Adrenal gland (tissue), 12 donors: Measurements from ENCODE around the gene GPR151. TPM values are rescaled to one million over a fixed set of nuclear protein-coding genes. Genes with fewer than 3 reads are reported as not detected.

Experiments
- DNase-seq, 7 donors: peaks; one replicate each; pipeline ENCODE4 v3.0.0-alpha.2; 2019 to 2020
- H3K27ac ChIP-seq, 5 donors: fragments of 200-600 bp; sonication (generic) in 4 of 5; 1 replicate in 3 of 5; 2 replicates in 2 of 5; pipeline versions ENCODE4 v1.5.1 to v1.8.0; 2016 to 2020; ENCODE audit warnings: mild to moderate bottlenecking in 1 of 5
- H3K27me3 ChIP-seq: fragments of 200-600 bp; 2 replicates; pipeline ENCODE4 v1.8.0; 2021
- H3K36me3 ChIP-seq, 2 donors: fragments of 200-600 bp; replicated peaks in 1 of 2; 1 replicate in 1 of 2; 2 replicates in 1 of 2; pipeline versions ENCODE4 v1.5.1 to v1.8.0; 2018 to 2022
- H3K4me1 ChIP-seq, 2 donors: fragments of 200-600 bp; replicated peaks in 1 of 2; 1 replicate in 1 of 2; 2 replicates in 1 of 2; pipeline versions ENCODE4 v1.5.1 to v1.8.0; 2018 to 2021
- H3K4me3 ChIP-seq, 4 donors: fragments of 200-600 bp; sonication (generic) in 3 of 4; one replicate each; pipeline ENCODE4 v1.5.1; 2016 to 2018
- H3K9me3 ChIP-seq, 3 donors: fragments of 200-600 bp; sonication (generic) in 1 of 3; replicated peaks in 1 of 3; 1 replicate in 2 of 3; 2 replicates in 1 of 3; pipeline versions ENCODE4 v1.5.1 to v1.8.0; 2016 to 2021
- POLR2A ChIP-seq, 2 donors: fragments of 450-650 bp; IDR thresholded peaks; one replicate each; pipeline ENCODE4 v1.6.1; 2017; ENCODE audit warnings: antibody characterized with exemption in 2 of 2, mild to moderate bottlenecking in 2 of 2, moderate library complexity in 1 of 2
- WGBS, 4 donors: extraction: QIAGEN DNeasy Blood & Tissue Kit in 2 of 4; methylation state at CpG; one replicate each; pipeline versions ENCODE4 v1.1.5 to v1.1.7; 2013 to 2017; 5-methylcytosine and 5-hydroxymethylcytosine counted together
- intact Hi-C, 2 donors: fragments of 100-400 bp; cut with DNase I; formaldehyde crosslinking; loops; one replicate each; pipeline versions ENCODE4 v1.14.1 to v1.15.0; 2022 to 2023
- polyA plus RNA-seq, 3 donors: library from polyadenylated mRNA; stranded (reverse); fragments of 200-250 nt in 2 of 3; fragments of 350-450 nt in 1 of 3; fragmentation: Illumina TruSeq in 1 of 3; extraction: RNeasy Lipid Tissue Mini Kit (QIAGEN cat#74804) in 1 of 3; gene quantifications; one replicate each; pipeline ENCODE4 v1.2.3, GENCODE V29; 2013 to 2014
- total RNA-seq, 9 donors: library from RNA; depleted of rRNA in 4 of 9; stranded (reverse); fragments of >200 nt in 4 of 9; fragments of 120-200 nt in 1 of 9; fragmentation: NEBNext Ultra II Directional in 1 of 9; extraction: Animal tissue kit (Norgen Biotek cat#: 25700) in 1 of 9; gene quantifications; one replicate each; pipeline versions ENCODE4 v1.1.0 to v1.2.4, GENCODE V29; 2013 to 2023
- TF ChIP-seq, protein P1 (sequence below), 6 experiments: fragments of 450-650 bp in 4 of 6; fragments of 200-600 bp in 2 of 6; sonication (generic) in 1 of 6; IDR thresholded peaks; 1 replicate in 5 of 6; 2 replicates in 1 of 6; pipeline versions ENCODE4 v1.5.1 to v1.8.0; 2016 to 2021; ENCODE audit warnings: antibody characterized with exemption in 6 of 6, mild to moderate bottlenecking in 2 of 6, moderate library complexity in 1 of 6
- donor health status: healthy with polysubstance abuse.
- donor health status: Bipolar disorder and iron deficiency.
- donor health status: DM: yes; HTN: yes; CAD: no.
- donor health status: DM: no; HTN: no; CAD: no.
- donor health status: DM: no; HTN: no; CAD: no.
- donor health status: DM: yes; HTN: yes; CAD: no.

GPR151 gene
- total and polyA plus RNA-seq, 12 donors = not detected

DNA sequence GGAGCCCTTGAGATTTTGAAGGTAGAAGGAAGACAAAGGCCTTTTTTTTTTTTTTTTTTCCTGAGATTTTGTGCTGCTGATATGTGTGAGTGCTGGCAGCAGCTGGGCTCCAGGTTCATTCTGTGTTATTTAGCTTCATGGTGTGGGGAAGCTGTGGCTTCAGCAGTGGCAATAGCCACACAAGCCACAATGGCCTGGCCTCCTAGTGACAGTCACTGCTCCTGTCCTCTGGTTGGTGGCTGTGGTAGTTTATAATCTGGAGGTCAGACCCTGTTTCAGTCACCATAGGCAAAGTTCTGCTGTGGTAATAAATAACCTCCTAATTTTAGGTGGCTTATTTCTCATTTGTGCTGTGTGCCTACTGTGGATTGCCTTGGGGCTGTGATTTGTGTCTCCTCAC, 28.2 kb upstream of the GPR151 start:
- no peaks in the 10 kb centered on the region for H3K9me3 ChIP-seq
- no peaks in the 10 kb centered on the region for H3K36me3 ChIP-seq
- no peaks in the 10 kb centered on the region for H3K27me3 ChIP-seq
- no peaks in the 10 kb centered on the region for H3K4me1 ChIP-seq
- no peak overlapping the region for H3K4me3 ChIP-seq
- H3K27ac ChIP-seq = no peak overlapping the region
- TF ChIP-seq, protein P1, sequence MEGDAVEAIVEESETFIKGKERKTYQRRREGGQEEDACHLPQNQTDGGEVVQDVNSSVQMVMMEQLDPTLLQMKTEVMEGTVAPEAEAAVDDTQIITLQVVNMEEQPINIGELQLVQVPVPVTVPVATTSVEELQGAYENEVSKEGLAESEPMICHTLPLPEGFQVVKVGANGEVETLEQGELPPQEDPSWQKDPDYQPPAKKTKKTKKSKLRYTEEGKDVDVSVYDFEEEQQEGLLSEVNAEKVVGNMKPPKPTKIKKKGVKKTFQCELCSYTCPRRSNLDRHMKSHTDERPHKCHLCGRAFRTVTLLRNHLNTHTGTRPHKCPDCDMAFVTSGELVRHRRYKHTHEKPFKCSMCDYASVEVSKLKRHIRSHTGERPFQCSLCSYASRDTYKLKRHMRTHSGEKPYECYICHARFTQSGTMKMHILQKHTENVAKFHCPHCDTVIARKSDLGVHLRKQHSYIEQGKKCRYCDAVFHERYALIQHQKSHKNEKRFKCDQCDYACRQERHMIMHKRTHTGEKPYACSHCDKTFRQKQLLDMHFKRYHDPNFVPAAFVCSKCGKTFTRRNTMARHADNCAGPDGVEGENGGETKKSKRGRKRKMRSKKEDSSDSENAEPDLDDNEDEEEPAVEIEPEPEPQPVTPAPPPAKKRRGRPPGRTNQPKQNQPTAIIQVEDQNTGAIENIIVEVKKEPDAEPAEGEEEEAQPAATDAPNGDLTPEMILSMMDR (IDR thresholded peaks at IDR 0.05) = no peak
- TF ChIP-seq POLR2A (IDR thresholded peaks at IDR 0.05) = no peak
- DNase-seq = no peak
- intact Hi-C loops = loop anchor here (5.0 to 10.0 kb wide), 2 partner anchors 421 to 423 kb away; no protein-coding TSS in a partner anchor

DNA sequence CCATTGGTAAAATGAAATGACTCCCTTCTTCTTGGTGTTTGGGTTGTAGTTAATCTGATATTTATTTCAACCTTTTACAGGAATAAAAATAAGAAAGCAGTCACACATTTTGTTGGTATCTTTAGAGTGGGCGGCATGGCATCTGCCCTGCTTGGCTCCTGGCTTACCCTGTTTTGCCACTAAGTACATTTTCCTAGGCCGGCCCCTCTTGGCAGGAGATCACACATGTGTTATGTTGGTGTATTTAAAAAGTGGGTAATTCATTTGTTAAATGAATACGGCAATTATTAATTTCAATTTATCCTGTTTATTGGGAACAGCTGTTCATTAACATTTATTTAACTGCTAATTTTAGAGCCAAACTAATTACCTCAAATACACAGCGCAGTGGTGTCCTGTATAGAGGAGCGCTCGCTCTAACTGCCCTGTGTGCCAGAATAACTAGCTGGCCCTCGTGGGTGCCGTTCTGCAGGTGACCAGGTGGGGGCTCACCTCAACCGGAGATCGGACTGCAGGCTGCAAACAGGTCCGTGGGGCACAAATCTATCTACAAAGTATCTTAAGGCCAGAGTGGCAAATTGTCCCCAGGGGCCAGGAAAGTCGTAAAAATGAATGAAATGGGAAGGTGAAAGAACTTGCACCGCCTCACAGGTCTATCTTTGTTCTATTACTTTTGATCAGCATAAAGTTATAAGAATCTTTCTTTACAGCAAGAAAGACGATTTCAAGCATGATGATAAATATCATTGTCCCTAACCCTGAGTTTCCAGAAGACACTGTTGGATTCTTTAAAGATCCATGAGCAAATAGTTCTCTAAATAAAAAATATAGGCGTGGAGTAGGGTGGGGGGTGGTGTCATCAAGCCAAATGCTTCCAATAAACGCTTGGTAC, 26.2 kb upstream of the GPR151 start:
- peak; percentile 64 to 91 (median 80) for DNase-seq
- Histone ChIP-seq H3K36me3 (no peaks in the 10 kb centered on the region), H3K4me3 (no peak overlapping the region), H3K9me3 (no peaks in the 10 kb centered on the region), H3K27ac (no peak overlapping the region), H3K4me1 (no peaks in the 10 kb centered on the region), H3K27me3 (no peaks in the 10 kb centered on the region)
- TF ChIP-seq, protein P1 (IDR thresholded peaks at IDR 0.05) = peak; percentile 66 to 84 (median 74)
- TF ChIP-seq POLR2A (IDR thresholded peaks at IDR 0.05) = no peak
- intact Hi-C loops = loop anchor here (5.0 to 10.0 kb wide), 2 partner anchors 423 to 425 kb away; no protein-coding TSS in a partner anchor
- 23 to 28% (median 26%) methylated on average over 13 to 16 of the region's 16 CpGs for WGBS, 4 donors

DNA sequence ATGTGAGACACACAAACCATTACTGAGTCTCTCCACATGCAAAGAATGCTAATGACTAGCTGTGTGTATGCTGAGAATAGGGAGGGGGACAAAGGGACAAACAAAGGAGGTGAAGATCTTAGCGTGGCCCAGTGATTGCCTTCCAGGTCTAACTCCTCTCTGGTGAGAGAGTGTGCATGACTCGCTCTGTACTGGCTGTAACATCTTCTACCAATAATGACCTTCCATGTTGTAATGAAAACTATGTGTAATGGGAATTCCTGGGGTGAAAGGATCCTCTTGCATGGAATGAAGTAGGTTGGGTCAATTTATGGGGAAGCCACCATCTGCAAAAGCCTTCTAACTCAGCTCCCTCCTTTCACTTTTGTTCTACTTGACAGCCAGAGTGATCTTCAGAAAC, 24.4 kb upstream of the GPR151 start:
- intact Hi-C loops = loop anchor here (5.0 to 10.0 kb wide), 2 partner anchors 424 to 427 kb away; no protein-coding TSS in a partner anchor
- 80 to 95% (median 91%) methylated on average over 2 of the region's 2 CpGs for WGBS, 4 donors
- H3K27me3 ChIP-seq = no peaks in the 10 kb centered on the region

DNA sequence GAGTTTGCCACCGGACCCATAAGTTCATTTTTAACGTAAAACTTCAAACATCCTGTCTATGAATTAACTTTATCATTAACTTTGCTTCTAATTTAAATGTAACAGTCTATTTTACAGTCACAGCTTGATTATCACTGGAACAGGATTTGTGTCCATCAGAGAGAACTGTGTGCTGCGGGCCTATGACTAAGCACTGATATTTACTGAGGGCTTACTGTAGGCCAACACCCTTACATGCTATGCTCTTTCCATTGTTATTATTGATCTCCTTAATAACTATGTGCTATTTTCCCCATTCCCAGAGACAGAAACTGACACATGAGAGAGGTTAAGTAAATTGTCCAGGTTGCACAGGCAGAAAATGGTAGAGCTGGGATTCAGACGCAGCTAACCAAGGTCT, 24.0 kb upstream of the GPR151 start:
- Histone ChIP-seq H3K36me3 (no peaks in the 10 kb centered on the region), H3K4me1 (no peaks in the 10 kb centered on the region), H3K4me3 (no peak overlapping the region), H3K27me3 (no peaks in the 10 kb centered on the region), H3K27ac (no peak overlapping the region), H3K9me3 (no peaks in the 10 kb centered on the region)
- TF ChIP-seq, protein P1 (IDR thresholded peaks at IDR 0.05) = no peak
- TF ChIP-seq POLR2A (IDR thresholded peaks at IDR 0.05) = no peak
- no peak for DNase-seq
- intact Hi-C loops = loop anchor here (5.0 to 10.0 kb wide), 3 partner anchors 425 to 647 kb away; no protein-coding TSS in a partner anchor
- WGBS, 4 donors = 89 to 94% (median 91%) methylated on average over 4 of the region's 4 CpGs

More for the DNA sequence above, 24.4 kb upstream of the GPR151 start:
- no peaks in the 10 kb centered on the region for H3K4me1 ChIP-seq
- DNase-seq = no peak
- H3K4me3 ChIP-seq = no peak overlapping the region
- no peaks in the 10 kb centered on the region for H3K9me3 ChIP-seq
- no peak overlapping the region for H3K27ac ChIP-seq
- H3K36me3 ChIP-seq = no peaks in the 10 kb centered on the region
- TF ChIP-seq, protein P1 (IDR thresholded peaks at IDR 0.05) = no peak
- TF ChIP-seq POLR2A (IDR thresholded peaks at IDR 0.05) = no peak
